CD1c-positive myeloid dendritic cell (primary cell): ENCODE data around the gene RCOR1.

ENCODE experiments used
- DNase-seq: peaks from one replicate; pipeline ENCODE4 v3.0.0-alpha.2; 2016; ENCODE audit errors: extremely low spot score

Gene RCOR1

DNA sequence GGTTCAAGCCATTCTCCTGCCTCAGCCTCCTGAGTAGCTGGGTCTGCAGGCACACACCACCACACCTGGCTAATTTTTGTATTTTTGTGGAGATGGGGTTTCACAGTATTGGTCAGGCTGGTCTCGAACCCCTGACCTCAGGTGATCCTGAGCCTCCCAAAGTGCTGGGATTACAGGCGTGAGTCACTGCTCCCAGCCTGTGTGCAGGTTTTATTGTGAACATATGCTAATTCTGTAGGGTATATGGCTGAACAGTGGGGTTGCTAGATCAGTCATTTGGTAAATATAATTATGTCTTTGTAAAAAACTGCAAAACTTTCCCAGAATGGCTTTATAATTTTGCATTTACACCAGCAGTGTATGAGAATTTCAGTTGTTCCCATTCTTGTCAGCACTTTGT, 85.9 kb downstream of the RCOR1 start:
- DNase-seq = no peak

DNA sequence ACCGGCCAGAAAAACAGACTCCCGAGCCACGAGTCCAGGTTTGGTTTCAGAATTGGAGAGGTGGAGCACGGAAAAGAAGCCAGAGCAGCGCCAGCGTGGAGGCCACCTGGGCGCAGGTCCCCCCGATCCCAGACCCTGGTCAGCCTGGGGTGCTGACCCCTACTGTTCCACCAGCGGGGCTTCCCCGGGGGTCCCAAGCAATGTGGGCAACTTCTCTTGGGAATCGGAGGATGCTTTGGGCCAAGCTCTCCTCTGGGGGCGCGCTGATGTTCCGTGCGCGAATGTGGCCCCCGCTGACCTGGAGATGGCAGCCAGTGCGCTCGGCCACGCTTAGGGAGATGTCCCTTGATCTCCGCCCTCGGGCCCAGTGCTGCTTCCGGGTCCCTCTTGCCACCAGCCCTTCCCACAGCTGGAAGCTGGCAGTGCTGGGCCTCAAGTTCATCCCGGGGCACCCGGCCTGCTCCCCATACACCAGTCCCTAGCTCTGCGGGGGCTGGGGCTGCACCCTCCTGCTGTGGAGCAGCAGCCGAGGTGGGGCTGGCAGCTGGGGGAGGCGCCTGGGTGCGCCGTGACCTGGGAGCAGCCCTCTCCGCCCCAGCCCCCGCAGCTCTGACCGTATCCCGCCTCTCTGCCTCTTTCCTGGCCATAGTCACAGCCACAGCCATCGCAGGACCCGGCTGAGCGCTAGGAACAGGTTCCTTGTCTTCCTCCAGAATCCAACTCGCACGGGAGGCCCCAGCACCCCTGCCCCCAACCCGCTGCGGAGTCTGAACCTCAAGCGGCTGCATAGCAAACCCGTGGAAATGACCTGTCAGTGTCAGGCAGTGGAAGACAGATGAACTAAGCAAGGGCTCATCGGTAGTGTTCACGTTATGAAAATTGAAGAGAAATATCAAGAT, 91.2 kb downstream of the RCOR1 start:
- DNase-seq = no peak

DNA sequence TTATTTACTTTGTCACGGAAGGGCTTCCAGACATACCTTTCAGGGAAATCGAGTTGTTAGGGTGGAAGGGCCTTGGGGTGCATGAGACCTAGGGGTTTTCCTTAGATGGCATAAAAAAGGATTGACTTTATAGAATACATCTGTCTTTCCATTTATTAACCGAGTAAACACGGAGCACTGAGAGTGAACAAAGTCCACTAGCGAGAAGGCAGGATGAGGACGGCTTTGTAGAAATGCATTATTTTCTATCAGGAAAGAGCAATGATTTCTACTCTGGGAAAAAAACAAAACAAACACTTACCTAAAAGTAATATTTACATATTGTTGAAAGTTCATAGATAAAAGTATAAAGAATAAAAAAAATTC, 91.8 kb downstream of the RCOR1 start:
- no peak for DNase-seq

DNA sequence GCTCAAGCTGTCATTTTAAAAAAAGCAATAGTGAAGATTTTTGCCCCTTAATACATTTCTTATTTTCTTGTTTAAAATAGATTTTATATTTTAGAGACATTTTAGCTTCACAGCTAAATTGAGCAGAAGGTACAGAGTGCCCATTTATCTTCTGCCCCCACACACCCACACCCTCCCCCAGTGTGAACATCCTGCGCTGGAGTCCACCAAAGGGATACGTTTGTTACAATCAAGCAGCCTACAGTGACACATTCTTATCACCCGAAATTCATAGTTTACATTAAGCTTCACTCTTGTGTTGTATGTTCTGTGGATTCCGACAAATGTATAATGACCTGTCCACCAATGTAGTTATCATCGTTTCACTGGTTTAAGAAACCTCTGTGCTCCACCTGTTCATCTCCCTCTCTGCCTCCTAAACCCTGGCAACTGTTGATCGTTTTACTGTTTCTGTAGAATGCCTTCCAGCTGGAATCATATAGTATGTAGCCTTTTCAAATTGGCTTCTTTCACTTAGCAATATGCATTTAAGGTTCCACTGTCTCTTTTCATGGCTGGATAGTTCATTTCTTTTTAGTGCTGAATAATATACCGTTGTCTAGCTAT, 93.8 kb downstream of the RCOR1 start:
- no peak for DNase-seq

DNA sequence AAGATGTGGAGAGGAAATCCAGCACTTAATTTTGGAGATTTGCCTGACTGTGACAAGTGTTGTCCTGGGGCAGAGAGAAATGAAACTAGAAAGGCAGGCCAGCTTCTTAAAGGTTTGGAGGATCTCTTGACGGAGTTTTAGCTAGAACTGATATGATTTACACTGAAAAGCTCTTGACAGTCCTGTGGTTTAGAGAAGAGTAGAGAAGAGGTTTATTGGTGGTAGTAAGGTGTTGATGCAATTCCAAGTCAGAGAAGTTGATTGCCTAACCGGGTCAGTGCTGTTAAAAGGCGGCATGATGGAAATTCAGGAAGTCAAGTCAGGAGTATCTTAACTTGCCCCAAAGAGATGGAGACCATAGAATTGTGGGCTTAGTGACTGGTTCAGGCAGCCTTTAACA, 95.8 kb downstream of the RCOR1 start:
- DNase-seq = peak; percentile 63

DNA sequence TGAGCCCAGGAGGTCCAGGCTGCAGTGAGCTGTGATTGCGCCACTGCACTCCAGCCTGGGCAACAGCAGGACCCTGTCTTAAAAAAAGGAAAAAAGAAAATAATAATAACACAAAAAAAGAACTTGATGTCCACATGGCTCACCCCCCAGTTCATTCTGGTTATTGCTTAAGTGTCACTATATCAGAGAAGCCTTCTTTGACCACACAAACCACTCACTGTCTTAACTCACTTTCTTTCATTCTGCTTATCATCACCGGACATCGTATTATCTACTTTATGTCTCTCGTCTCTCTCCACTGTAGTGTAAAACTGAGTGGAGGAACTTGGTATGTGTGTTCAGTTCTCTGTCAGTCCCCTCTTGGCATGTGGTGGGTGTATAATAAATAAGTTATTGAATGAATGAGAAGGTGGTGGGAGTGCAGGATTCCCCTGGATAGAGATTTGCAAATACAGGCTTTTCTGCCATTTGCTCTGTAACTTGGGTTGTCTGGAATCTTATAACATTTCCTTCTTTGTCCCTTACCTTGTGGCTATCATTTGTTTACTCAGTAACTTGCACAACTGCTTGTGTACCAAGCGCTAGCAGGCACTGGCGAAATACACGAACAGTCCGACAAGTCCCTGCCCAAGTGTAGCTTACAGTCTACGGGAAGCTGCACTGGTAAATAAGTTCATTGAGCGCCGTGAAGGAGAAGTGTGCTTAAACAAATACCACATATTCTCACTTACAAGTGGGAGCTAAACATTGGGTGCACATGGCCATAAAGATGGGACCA, 98.2 kb downstream of the RCOR1 start:
- no peak for DNase-seq

DNA sequence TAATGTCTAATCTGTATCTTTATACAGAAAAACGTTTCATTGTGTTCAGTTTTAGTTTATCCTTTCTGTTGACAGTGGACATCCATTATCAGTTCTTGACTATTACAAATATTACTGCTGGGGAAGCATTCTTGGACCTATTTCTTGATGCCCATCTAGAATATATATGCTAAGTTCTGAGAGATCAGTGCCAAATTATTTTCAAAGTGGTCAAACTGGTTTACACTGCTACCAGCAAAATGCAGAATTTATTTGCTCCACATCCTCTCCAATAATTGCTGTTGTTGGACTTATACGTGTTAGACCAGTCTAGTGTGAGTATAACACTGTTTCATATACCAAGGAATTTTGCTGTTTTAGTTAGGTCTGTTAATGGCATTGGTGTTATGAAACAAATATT, 99.3 kb downstream of the RCOR1 start:
- no peak for DNase-seq

DNA sequence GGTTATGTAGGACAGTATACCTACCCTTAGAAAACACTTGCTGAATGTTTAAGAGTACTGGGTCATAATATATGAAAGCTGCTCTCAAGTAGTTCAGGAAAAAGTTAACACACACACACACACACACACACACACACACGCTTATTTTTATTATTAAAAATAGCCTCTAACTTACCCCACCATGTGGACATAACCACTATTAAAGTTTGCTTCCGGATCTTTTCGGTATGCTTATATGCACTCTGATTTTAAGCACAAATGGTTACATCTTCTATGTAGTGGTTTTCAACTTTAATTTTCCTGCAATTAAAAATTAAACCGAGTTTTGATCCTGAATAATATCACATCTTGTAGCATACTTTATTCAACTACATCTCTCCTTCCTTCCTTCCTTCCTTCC, 99.9 kb downstream of the RCOR1 start:
- no peak for DNase-seq

DNA sequence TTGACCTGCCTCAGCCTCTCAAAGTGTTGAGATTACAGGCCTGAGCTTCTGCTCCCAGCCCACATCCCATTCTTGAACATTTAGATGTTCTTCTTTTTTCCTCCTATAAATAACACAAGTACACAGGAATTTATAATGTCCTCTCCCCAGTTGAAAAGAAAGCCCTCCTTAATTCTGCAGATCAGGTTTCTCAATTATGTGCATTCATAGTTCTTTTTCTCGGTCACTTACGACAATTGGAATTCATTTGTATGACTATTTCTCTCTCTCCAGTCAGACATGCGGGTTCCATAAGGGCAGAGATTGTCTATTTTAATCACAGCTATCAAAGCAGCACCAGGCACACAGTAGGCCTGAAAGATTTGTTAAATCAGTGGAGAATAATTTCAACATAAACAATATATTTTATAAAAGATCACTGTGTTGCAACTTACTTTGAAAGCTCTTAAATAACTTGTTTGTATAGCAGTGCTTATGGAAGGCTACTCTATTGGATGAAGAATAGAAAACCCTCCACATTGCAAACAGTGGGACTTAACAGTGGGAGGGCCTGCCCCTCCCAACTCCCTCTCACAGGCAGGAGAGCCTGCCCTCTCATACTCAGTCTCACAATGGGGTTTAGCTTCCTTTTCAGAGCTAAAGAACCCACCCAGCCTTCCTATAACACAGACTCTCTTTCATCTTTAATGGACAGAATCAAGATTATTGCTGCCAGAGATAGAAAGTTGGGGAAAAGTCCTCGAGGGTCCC, 100.7 kb downstream of the RCOR1 start:
- DNase-seq = no peak

DNA sequence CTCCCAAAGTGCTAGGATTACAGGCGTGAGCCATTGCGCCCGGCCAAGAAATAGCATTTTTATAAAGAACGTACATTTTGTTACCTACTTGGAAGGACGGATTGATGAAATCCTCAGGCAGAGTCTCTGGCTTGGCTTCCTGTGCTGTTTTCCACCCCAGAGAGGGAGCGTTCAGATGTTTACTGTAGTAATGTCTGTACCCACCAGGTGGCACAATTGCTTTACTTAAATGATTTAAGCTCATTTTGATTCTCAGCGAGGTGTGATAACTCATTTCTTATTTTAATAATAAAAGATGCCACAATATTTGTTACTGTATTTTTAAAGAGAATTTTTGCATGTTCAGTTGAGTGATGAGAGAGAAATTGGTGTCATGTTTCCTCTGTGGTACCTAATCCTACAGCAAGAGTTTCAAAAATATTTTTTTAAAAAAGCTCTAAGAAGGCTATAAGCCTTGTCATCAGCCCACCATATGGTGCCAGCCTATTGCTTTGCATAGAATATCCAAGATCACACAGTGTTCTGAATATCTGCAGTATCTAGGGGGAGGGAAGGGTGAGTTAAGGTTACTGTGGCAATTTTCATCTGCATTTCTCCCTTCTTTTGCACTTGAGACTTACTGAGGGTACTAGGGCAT, 102.2 kb downstream of the RCOR1 start:
- peak; percentile 81 for DNase-seq

DNA sequence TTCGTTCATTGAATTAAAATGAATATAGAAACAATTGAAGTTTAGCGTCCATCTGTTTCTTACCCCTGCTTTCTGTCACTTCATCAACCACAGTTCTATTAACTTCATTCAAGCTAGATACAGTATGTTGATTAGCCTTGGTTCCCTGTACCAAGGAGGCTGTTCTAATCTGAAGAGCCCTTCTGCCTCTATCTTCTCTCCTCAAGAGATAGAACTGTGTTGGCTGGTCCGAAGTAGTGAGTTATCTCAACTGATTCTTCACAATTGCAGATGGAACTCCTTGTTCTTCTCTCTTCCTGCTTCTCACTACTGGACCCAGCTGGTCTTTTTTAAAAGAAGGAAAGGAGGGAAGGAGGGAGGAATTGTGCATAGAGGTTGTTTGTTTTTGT, 102.7 kb downstream of the RCOR1 start:
- DNase-seq = no peak

DNA sequence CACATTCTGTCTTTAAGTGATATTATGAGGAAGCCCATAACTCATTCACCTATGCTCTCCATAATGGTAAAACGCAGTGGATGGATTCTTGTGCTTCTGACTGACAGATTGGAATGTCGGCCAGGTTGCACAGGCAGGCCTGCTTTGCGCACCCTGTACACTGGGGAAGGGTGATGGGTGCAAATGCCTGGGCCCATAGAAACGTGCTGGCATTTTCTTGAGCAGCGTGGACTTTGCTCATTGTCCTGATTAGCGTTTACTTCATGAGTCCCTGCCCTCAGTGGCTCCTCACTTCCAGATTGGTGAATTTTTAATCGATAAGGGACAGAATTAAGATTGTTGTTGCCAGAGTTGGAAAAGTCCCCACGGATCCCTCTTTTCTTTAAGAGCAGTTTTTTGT, 103.9 kb downstream of the RCOR1 start:
- no peak for DNase-seq

DNA sequence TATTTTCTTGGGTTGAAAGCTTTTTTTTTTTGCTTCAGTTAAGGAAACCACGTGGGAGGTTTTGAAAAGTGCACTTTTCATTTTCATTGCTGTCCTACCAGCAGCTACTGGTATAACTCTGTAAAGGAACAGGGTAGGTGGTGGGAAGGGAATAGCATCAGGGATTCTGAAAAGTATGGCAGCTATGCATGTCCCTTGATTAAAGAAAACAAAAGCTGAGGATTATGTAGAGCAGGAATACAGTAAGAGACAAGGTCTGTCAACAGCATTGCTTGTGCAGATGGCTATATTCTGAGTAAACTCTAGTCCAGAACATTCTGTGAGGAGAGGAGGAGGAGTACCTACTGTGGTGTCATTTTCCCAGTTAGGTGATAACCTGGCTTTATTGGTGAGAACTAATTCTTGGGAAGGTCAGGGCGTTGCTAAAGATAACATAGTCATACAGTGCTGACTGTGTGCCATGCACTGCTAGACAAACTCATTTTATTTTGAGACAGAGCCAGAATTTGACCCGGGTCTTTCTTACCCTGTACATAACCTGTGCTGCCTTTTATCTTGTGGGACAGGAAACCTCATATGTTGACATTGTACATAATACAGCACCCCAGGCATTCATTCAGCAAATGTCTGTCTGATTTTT, 104.5 kb downstream of the RCOR1 start:
- no peak for DNase-seq

DNA sequence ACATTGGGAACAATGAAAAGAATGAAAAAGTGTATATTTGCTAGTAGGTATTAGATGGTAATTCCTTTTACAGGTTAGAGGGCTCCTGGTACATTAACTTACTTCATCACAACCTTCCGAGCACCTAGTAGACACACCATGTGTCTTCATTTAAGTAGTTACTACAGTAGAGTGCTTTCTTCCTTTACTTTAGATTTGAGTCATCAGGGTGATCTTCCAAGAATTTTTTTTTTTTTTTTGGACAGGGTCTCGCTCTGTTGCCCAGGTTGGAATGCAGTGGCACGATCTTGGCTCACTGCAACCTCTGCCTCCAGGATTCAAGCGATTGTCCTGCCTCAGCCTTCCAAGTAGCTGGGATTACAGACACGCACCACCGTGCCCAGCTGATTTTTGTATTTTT, 105.1 kb downstream of the RCOR1 start:
- DNase-seq = no peak

DNA sequence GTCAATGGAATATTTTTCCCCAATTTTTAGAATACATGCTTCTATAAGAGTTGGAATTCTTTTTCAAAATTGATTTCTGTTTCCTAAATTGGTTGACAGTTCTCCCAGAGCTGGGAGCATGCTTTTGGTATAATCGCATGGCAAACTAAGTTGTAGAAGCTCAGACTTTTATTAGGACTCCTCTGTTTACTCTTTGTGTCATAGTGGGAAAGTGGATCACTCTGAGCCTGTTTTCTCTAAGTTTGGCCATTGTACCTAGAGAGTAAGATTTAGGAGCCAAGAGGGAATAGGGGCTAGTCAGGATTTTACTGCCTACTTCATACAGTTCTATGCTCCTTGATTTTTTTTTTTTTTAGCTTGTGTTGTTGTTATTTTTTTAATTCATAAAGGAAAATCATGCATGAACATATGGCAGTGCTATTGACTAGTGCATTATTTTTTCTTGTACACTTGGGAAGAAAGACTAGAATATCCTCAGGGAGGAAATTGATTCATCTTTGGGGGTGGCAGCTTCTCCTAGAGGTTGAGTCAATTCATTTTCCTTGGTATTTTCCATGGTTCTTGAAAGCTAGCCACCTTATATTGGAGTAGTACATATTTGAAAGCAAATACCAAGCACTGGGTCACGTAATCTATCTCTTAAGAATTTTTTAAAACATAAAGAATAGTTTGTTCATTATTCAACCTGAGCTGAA, 107.1 kb downstream of the RCOR1 start:
- no peak for DNase-seq

DNA sequence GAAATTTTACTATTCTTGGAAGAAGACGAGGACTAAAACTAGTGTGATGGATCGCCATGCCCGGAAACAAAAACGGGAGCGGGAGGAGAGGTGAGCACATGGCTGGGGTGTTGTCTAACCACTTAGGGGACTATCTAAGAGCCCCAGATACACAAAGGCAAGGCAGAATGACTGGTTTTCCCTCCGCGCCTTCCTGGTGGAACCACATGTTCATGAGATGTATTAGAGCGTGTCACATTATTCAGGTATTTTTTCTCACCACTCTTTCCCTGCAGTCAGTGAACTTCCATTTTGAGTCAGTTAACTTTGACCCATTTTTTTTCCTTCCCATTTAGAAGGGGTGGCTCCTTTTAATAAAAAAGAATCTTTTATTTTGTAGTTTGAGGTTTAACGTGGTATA, 116.0 kb downstream of the RCOR1 start:
- no peak for DNase-seq

DNA sequence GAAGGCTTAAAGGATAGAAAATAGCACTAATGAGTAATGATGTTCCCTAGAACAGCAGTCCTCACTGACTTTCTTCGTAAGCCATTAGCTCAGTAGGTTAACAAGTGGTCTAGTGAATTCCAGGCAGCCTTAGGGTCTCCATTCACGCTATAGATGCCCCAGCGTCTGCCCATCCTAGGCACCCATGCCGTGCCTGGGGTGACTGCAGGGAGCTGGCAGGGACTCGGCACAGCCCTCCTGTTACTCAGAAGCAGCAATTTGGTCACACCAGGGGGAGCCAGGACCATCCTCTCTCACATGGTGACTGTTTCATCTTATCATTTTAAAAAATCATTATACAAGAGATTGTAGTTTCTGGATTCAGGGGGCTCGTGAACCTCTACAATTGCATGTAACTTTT, 118.8 kb downstream of the RCOR1 start:
- DNase-seq = no peak

DNA sequence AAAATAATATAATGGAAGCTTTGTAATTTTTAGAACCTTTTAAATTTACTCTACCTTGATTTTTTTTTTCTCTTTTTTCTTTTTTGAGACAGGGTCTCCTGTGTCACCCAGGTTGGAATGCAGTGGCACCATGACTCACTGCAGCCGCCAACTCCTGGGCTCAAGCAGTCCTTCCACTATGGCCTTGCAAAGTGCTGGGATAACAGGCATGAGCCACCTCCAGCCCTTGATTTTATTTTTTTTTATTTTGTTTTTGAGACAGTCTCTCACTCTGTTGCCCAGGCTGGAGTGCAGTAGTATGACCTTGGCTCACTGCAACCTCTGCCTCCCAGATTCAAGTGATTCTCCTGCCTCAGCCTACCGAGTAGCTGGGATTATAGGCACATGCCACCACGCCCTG, 119.5 kb downstream of the RCOR1 start:
- DNase-seq = no peak

DNA sequence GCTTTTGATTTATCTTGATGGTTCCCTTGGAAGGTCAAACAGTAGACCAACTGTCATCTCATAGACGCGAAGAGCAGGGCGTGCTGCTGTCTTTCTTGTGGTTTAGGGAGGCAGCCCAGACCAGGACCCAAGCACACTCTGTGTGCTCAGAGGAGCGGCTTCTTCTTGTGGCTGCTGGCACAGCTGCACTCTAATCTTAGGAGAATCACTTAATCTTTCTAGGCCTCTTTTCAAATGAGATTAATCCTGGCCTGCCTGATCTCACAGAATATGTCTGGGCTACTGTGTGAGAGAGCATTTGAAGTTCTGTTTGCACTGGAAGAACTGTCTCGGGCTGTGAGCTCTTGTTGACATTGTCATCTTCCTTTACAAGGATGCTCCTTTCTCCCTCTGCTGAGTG, 124.8 kb downstream of the RCOR1 start:
- no peak for DNase-seq

DNA sequence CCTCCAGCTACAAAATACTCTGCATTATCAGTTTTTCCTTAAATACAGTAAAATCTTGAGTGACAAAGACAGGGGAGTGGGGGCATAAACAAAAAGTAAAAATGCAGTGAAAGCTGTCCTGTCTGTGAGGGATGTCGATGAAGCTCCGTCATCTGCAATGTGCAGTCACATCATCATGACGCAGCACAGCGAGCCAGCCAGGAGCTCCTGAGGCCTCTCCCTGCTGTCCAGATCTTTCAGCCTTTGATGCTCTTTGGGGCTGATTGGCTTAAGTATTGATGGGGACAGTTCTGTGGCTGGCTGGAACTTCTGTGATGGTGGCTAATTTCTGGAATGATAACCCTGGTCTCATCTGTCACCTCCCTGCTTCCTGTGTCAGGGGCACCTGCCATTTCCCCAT, 130.2 kb downstream of the RCOR1 start:
- no peak for DNase-seq

DNA sequence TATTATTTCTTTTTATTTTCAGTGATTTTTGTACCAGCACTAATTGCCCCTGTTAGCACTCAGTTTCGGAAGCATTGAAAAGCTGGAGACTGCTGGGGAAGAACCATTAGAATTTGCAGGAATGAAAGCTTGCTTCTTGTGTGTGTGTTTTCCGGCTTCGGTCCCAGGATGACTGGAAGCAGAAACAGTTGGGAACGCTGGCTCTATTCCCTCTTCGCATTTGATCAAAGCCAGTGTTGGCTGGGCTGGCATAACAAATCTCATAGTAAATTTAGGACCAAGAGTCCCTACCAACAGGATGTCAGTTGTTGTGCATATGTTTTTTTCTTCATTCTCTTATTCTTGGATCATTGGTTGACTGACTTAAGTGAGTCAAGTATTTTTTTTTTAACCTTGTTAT, 131.2 kb downstream of the RCOR1 start:
- no peak for DNase-seq
